ENCODE results near the gene CHPF2.

CHPF2 gene

GRCh38 chr7:151265351-151265931, 33.2 kb downstream of the CHPF2 start:
- no peak for DNase-seq
- in situ Hi-C loops (cut with HindIII; ENCODE audit: low pct_ligation_motif_present, low sequenced_read_pairs) = no loop called here
- Histone ChIP-seq H3K27me3 (replicated peaks) (peaks cover 7% of the 10 kb centered on the region), H3K4me3 (ENCODE audit: low read depth, low read length) (no peak overlapping the region), H3K36me3 (replicated peaks) (no peaks in the 10 kb centered on the region), H3K27ac (no peak overlapping the region)
- TF ChIP-seq CTCF (IDR thresholded peaks at IDR 0.05; ENCODE audit: low read depth, low read length, missing control alignments) = no peak

GRCh38 chr7:151269511-151269910, 37.2 kb downstream of the CHPF2 start:
- in situ Hi-C loops (cut with HindIII; ENCODE audit: low pct_ligation_motif_present, low sequenced_read_pairs) = no loop called here
- H3K4me3 ChIP-seq (ENCODE audit: low read depth, low read length) = no peak overlapping the region
- TF ChIP-seq CTCF (IDR thresholded peaks at IDR 0.05; ENCODE audit: low read depth, low read length, missing control alignments) = no peak
- DNase-seq = no peak
- no peak overlapping the region for H3K27ac ChIP-seq
- no peaks in the 10 kb centered on the region for H3K36me3 ChIP-seq (replicated peaks)
- peaks cover 2% of the 10 kb centered on the region for H3K27me3 ChIP-seq (replicated peaks)

- in situ Hi-C loops (cut with HindIII; ENCODE audit: low pct_ligation_motif_present, low sequenced_read_pairs) = no loop called here
Observed at GRCh38 chr7:151271699-151272355, 39.5 kb downstream of the CHPF2 start.

GRCh38 chr7:151272405-151272804, 40.1 kb downstream of the CHPF2 start:
- in situ Hi-C loops (cut with HindIII; ENCODE audit: low pct_ligation_motif_present, low sequenced_read_pairs) = no loop called here

More at GRCh38 chr7:151271699-151272355, 39.5 kb downstream of the CHPF2 start:
- Histone ChIP-seq H3K27me3 (replicated peaks) (peaks cover 7% of the 10 kb centered on the region), H3K4me3 (ENCODE audit: low read depth, low read length) (no peak overlapping the region), H3K36me3 (replicated peaks) (no peaks in the 10 kb centered on the region), H3K27ac (no peak overlapping the region)
- TF ChIP-seq CTCF (IDR thresholded peaks at IDR 0.05; ENCODE audit: low read depth, low read length, missing control alignments) = no peak
- DNase-seq = no peak

GRCh38 chr7:151272877-151273276, 40.6 kb downstream of the CHPF2 start:
- Histone ChIP-seq H3K27ac (no peak overlapping the region), H3K4me3 (ENCODE audit: low read depth, low read length) (no peak overlapping the region), H3K27me3 (replicated peaks) (peaks cover 5% of the 10 kb centered on the region), H3K36me3 (replicated peaks) (no peaks in the 10 kb centered on the region)
- DNase-seq = no peak
- no peak for TF ChIP-seq CTCF (IDR thresholded peaks at IDR 0.05; ENCODE audit: low read depth, low read length, missing control alignments)
- in situ Hi-C loops (cut with HindIII; ENCODE audit: low pct_ligation_motif_present, low sequenced_read_pairs) = no loop called here

More at GRCh38 chr7:151272405-151272804, 40.1 kb downstream of the CHPF2 start:
- H3K4me3 ChIP-seq (ENCODE audit: low read depth, low read length) = no peak overlapping the region
- no peak for TF ChIP-seq CTCF (IDR thresholded peaks at IDR 0.05; ENCODE audit: low read depth, low read length, missing control alignments)
- H3K27me3 ChIP-seq (replicated peaks) = peaks cover 5% of the 10 kb centered on the region
- H3K36me3 ChIP-seq (replicated peaks) = no peaks in the 10 kb centered on the region
- no peak for DNase-seq
- H3K27ac ChIP-seq = no peak overlapping the region

Measured in brain microvascular endothelial cell (primary cell).